ENCODE measurements around the gene TRAM2.

TRAM2 gene

DNA sequence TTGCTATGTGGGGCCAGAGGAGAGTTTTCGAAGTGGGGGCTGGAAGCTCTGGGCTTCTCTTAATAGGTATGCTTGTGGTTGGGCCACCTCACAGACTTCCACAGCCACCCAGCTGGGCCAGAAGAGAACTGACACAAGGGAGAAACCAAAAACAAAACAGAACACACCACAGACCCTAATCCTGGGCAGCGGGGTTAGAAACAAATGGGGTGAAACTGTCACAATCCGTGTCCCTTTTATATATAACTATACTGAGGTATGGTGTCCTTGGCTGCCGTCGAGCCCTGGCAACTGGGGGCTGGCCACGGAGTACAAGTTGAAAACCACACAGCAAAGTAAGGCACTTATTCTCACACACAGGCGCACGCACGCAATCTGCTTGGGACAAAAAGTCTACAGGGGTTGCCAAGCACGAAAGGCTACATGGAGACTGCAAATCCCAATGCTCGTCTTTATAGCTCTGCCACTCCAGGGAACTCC is 78.3 kb downstream of the TRAM2 start:
- no peaks in the 10 kb centered on the region for H3K9me2 ChIP-seq (ENCODE audit: low read depth, low read length)
- H3K4me2 ChIP-seq (ENCODE audit: low read length): peak overlapping the region; percentile 66
- H3K4me3 ChIP-seq (ENCODE audit: low read depth, low read length, poor library complexity, severe bottlenecking): peak overlapping the region; percentile 39
- H3K9me3 ChIP-seq (ENCODE audit: low read length): no peaks in the 10 kb centered on the region
- H3K9ac ChIP-seq (ENCODE audit: low read length): peak overlapping the region; percentile 58
- H3K27me3 ChIP-seq (ENCODE audit: insufficient read depth, low read length): no peaks in the 10 kb centered on the region
- H3K27ac ChIP-seq (ENCODE audit: low read depth, low read length, poor library complexity, severe bottlenecking): peak overlapping the region; percentile 99
- H3K36me3 ChIP-seq (ENCODE audit: insufficient read depth, low read length): peaks cover 26% of the 10 kb centered on the region
- TF ChIP-seq EZH2 (IDR thresholded peaks at IDR 0.05; ENCODE audit: borderline replicate concordance, low read length): no peak
- TF ChIP-seq, protein P1, sequence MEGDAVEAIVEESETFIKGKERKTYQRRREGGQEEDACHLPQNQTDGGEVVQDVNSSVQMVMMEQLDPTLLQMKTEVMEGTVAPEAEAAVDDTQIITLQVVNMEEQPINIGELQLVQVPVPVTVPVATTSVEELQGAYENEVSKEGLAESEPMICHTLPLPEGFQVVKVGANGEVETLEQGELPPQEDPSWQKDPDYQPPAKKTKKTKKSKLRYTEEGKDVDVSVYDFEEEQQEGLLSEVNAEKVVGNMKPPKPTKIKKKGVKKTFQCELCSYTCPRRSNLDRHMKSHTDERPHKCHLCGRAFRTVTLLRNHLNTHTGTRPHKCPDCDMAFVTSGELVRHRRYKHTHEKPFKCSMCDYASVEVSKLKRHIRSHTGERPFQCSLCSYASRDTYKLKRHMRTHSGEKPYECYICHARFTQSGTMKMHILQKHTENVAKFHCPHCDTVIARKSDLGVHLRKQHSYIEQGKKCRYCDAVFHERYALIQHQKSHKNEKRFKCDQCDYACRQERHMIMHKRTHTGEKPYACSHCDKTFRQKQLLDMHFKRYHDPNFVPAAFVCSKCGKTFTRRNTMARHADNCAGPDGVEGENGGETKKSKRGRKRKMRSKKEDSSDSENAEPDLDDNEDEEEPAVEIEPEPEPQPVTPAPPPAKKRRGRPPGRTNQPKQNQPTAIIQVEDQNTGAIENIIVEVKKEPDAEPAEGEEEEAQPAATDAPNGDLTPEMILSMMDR (IDR thresholded peaks at IDR 0.05; ENCODE audit: low read length): no peak
- peaks cover 9% of the 10 kb centered on the region for H3F3A ChIP-seq (ENCODE audit: insufficient read depth, low read length)
- no peak overlapping the region for H2AFZ ChIP-seq (ENCODE audit: low read length)
- H3K4me1 ChIP-seq (ENCODE audit: insufficient read depth, low read length, severe bottlenecking): peaks cover 80% of the 10 kb centered on the region
- no peaks in the 10 kb centered on the region for H3K79me2 ChIP-seq (ENCODE audit: insufficient read depth, low read length)
- no peaks in the 10 kb centered on the region for H4K20me1 ChIP-seq (ENCODE audit: insufficient read depth, low read length)

- H3K27ac ChIP-seq (ENCODE audit: low read depth, low read length, poor library complexity, severe bottlenecking): peak overlapping the region; percentile 99
- peak overlapping the region; percentile 66 for H3K4me2 ChIP-seq (ENCODE audit: low read length)
- no peak overlapping the region for H2AFZ ChIP-seq (ENCODE audit: low read length)
- peak overlapping the region; percentile 39 for H3K4me3 ChIP-seq (ENCODE audit: low read depth, low read length, poor library complexity, severe bottlenecking)
- no peaks in the 10 kb centered on the region for H3K27me3 ChIP-seq (ENCODE audit: insufficient read depth, low read length)
- peak overlapping the region; percentile 58 for H3K9ac ChIP-seq (ENCODE audit: low read length)
- no peaks in the 10 kb centered on the region for H3K79me2 ChIP-seq (ENCODE audit: insufficient read depth, low read length)
- TF ChIP-seq, protein P1 (IDR thresholded peaks at IDR 0.05; ENCODE audit: low read length): no peak
- TF ChIP-seq EZH2 (IDR thresholded peaks at IDR 0.05; ENCODE audit: borderline replicate concordance, low read length): no peak
- H3K9me2 ChIP-seq (ENCODE audit: low read depth, low read length): no peaks in the 10 kb centered on the region
- no peaks in the 10 kb centered on the region for H3K9me3 ChIP-seq (ENCODE audit: low read length)
- H4K20me1 ChIP-seq (ENCODE audit: insufficient read depth, low read length): no peaks in the 10 kb centered on the region
- peaks cover 78% of the 10 kb centered on the region for H3K4me1 ChIP-seq (ENCODE audit: insufficient read depth, low read length, severe bottlenecking)
- peaks cover 23% of the 10 kb centered on the region for H3K36me3 ChIP-seq (ENCODE audit: insufficient read depth, low read length)
- peaks cover 9% of the 10 kb centered on the region for H3F3A ChIP-seq (ENCODE audit: insufficient read depth, low read length)
These were observed 79.0 kb downstream of the TRAM2 start for GRCh38 chr6:52497652-52498408.

- H3K4me3 ChIP-seq (ENCODE audit: low read depth, low read length, poor library complexity, severe bottlenecking): no peak overlapping the region
- no peaks in the 10 kb centered on the region for H3K27me3 ChIP-seq (ENCODE audit: insufficient read depth, low read length)
- peaks cover 9% of the 10 kb centered on the region; the same call in 1 of the 2 replicates for H3F3A ChIP-seq (ENCODE audit: insufficient read depth, low read length)
- peaks cover 11% of the 10 kb centered on the region; the same call in 1 of the 2 replicates for H3K36me3 ChIP-seq (ENCODE audit: insufficient read depth, low read length)
- H4K20me1 ChIP-seq (ENCODE audit: insufficient read depth, low read length): no peaks in the 10 kb centered on the region
- H3K9me3 ChIP-seq (ENCODE audit: low read length): no peaks in the 10 kb centered on the region
- H3K4me2 ChIP-seq (ENCODE audit: low read length): peak overlapping the region; percentile 66
- peak overlapping the region; percentile 27; the same call in 1 of the 2 replicates for H3K9ac ChIP-seq (ENCODE audit: low read length)
- H3K9me2 ChIP-seq (ENCODE audit: low read depth, low read length): no peaks in the 10 kb centered on the region
- H3K79me2 ChIP-seq (ENCODE audit: insufficient read depth, low read length): no peaks in the 10 kb centered on the region
- no peak overlapping the region for H2AFZ ChIP-seq (ENCODE audit: low read length)
- H3K4me1 ChIP-seq (ENCODE audit: insufficient read depth, low read length, severe bottlenecking): peaks cover 87% of the 10 kb centered on the region
- TF ChIP-seq EZH2 (IDR thresholded peaks at IDR 0.05; ENCODE audit: borderline replicate concordance, low read length): no peak
- TF ChIP-seq, protein P1 (IDR thresholded peaks at IDR 0.05; ENCODE audit: low read length): no peak
- H3K27ac ChIP-seq (ENCODE audit: low read depth, low read length, poor library complexity, severe bottlenecking): peak overlapping the region; percentile 99
These were observed 80.2 kb downstream of the TRAM2 start for GRCh38 chr6:52496631-52497030.

All from OCI-LY1 (cell line).